ENCODE measurements around the gene PTPRK.

DNA sequence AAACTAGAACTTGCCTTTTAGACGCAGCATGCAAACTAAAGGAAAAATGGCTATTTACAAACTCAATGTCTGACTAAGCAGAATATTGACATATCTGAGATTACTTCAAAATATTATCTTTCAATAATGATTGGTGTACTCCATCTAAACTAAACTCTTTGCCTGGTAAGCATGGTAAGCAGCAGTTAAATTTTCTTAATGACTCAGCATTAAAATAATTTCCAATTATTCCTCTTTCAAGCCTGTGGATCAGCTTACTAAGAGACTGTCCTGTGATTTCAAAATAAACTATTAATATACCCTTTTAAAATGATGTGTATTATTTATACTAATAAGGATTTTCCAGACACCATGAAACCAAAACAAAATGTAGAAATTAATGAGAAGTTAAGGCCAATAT is 392.7 kb downstream of the PTPRK start:
- TF ChIP-seq POLR2A (IDR thresholded peaks at IDR 0.05; ENCODE audit: low read length) (no peak), GATA1 (IDR thresholded peaks at IDR 0.05; ENCODE audit: low read depth, low read length) (no peak)

Measured in erythroblast (primary cell).